WTC11 (cell line): ENCODE data around the gene HOXB8. TPM values are rescaled to one million over a fixed set of nuclear protein-coding genes. Genes with fewer than 3 reads are reported as not detected.

Source experiments
- ATAC-seq: fragments of 200-7000 bp; cut with Tn5 transposase; 2 replicates; pipeline ENCODE4 v1.10.0; 2021; ENCODE audit warnings: mild to moderate bottlenecking, moderate library complexity
- CTCF ChIA-PET: fragments of 300-600 bp; sonication (Branson Sonifier 250); formaldehyde crosslinking; loops from one replicate; lab custom pipeline; 2021; ENCODE audit warnings: antibody characterized with exemption; lab: Charles Lee
- POLR2A ChIA-PET: fragments of 350-600 bp; sonication (Branson Sonifier 250); formaldehyde crosslinking; loops from one replicate; lab custom pipeline; 2021; ENCODE audit warnings: antibody characterized with exemption; lab: Charles Lee
- DNase-seq: peaks from one replicate; pipeline ENCODE4 v3.0.0; 2021; ENCODE audit warnings: low spot score
- H3K27ac Mint-ChIP-seq: 2 replicates; pipeline ENCODE4 v1.8.0; 2021; ENCODE audit warnings: mixed read lengths
- H3K27me3 Mint-ChIP-seq: 2 replicates; pipeline ENCODE4 v1.8.0; 2021; ENCODE audit warnings: low read depth, mild to moderate bottlenecking, moderate library complexity, mixed read lengths
- H3K36me3 Mint-ChIP-seq: 2 replicates; pipeline ENCODE4 v1.8.0; 2021; ENCODE audit warnings: mixed read lengths
- H3K4me1 Mint-ChIP-seq: 2 replicates; pipeline ENCODE4 v1.8.0; 2022; ENCODE audit warnings: mixed read lengths
- H3K4me3 Mint-ChIP-seq: 2 replicates; pipeline ENCODE4 v1.8.0; 2021; ENCODE audit warnings: mild to moderate bottlenecking, moderate library complexity, mixed read lengths
- H3K9me3 Mint-ChIP-seq: 2 replicates; pipeline ENCODE4 v1.8.0; 2021; ENCODE audit warnings: mixed read lengths
- AFF4 ChIP-seq: sonication (generic); formaldehyde crosslinking; IDR thresholded peaks from 2 replicates; pipeline ENCODE4 v1.8.1; 2023; ENCODE audit warnings: mild to moderate bottlenecking, missing genetic modification reagents, borderline replicate concordance
- ELF4 ChIP-seq: sonication (generic); formaldehyde crosslinking; IDR thresholded peaks from 2 replicates; pipeline ENCODE4 v1.8.1; 2022; ENCODE audit warnings: low read depth, mild to moderate bottlenecking, moderate library complexity, missing genetic modification reagents
- HMGA2 ChIP-seq: fragments of 250-450 bp; sonication (Bioruptor Pico); IDR thresholded peaks from 2 replicates; pipeline ENCODE4 v1.4.0; 2021; ENCODE audit warnings: mild to moderate bottlenecking, moderate library complexity
- IRF1 ChIP-seq: sonication (generic); formaldehyde crosslinking; IDR thresholded peaks from 2 replicates; pipeline ENCODE4 v1.8.0; 2023; ENCODE audit warnings: missing genetic modification reagents
- IRF2 ChIP-seq: sonication (generic); formaldehyde crosslinking; IDR thresholded peaks from 2 replicates; pipeline ENCODE4 v1.8.0; 2022; ENCODE audit warnings: low read depth, missing genetic modification reagents, borderline replicate concordance
- JUN ChIP-seq: sonication (generic); formaldehyde crosslinking; IDR thresholded peaks from 2 replicates; pipeline ENCODE4 v1.8.0; 2023; ENCODE audit warnings: mild to moderate bottlenecking, missing genetic modification reagents
- KAT7 ChIP-seq: sonication (generic); formaldehyde crosslinking; IDR thresholded peaks from 2 replicates; pipeline ENCODE4 v1.8.1; 2023; ENCODE audit warnings: missing genetic modification reagents, mild to moderate bottlenecking, borderline replicate concordance
- NFE2L1 ChIP-seq: sonication (generic); formaldehyde crosslinking; IDR thresholded peaks from 2 replicates; pipeline ENCODE4 v1.8.1; 2023; ENCODE audit warnings: missing genetic modification reagents
- NFYB ChIP-seq: sonication (generic); formaldehyde crosslinking; conservative IDR thresholded peaks from 2 replicates; pipeline ENCODE4 v1.8.0; 2022; ENCODE audit warnings: low read depth, missing genetic modification reagents
- NR1H2 ChIP-seq: sonication (generic); formaldehyde crosslinking; IDR thresholded peaks from 2 replicates; pipeline ENCODE4 v1.9.0; 2021; ENCODE audit warnings: mild to moderate bottlenecking, moderate library complexity, missing genetic modification reagents
- NR3C1 ChIP-seq: sonication (generic); formaldehyde crosslinking; conservative IDR thresholded peaks from 2 replicates; pipeline ENCODE4 v1.8.1; 2023; ENCODE audit warnings: low read depth, mild to moderate bottlenecking, missing genetic modification reagents
- ZNF281 ChIP-seq: sonication (generic); formaldehyde crosslinking; IDR thresholded peaks from 2 replicates; pipeline ENCODE4 v1.8.0; 2023; ENCODE audit warnings: mild to moderate bottlenecking, missing genetic modification reagents
- ZNF416 ChIP-seq: fragments of 250-450 bp; sonication (Bioruptor Pico); IDR thresholded peaks from 2 replicates; pipeline ENCODE4 v1.9.0; 2021; ENCODE audit warnings: mild to moderate bottlenecking, inconsistent platforms
- total RNA-seq: library from RNA; stranded (reverse); gene quantifications from 3 replicates; pipeline ENCODE4 v1.2.3, GENCODE V29; 2021
- TF ChIP-seq, protein P1 (sequence below): sonication (generic); formaldehyde crosslinking; IDR thresholded peaks from 2 replicates; pipeline ENCODE4 v1.8.0; 2022; ENCODE audit warnings: mild to moderate bottlenecking, missing genetic modification reagents
- TF ChIP-seq, protein P2 (sequence below): fragments of 200-600 bp; IDR thresholded peaks from 2 replicates; pipeline ENCODE4 v1.8.0; 2022; ENCODE audit warnings: antibody characterized with exemption

Gene HOXB8
- total RNA-seq, 1 experiment from 2014 or later = not detected

DNA sequence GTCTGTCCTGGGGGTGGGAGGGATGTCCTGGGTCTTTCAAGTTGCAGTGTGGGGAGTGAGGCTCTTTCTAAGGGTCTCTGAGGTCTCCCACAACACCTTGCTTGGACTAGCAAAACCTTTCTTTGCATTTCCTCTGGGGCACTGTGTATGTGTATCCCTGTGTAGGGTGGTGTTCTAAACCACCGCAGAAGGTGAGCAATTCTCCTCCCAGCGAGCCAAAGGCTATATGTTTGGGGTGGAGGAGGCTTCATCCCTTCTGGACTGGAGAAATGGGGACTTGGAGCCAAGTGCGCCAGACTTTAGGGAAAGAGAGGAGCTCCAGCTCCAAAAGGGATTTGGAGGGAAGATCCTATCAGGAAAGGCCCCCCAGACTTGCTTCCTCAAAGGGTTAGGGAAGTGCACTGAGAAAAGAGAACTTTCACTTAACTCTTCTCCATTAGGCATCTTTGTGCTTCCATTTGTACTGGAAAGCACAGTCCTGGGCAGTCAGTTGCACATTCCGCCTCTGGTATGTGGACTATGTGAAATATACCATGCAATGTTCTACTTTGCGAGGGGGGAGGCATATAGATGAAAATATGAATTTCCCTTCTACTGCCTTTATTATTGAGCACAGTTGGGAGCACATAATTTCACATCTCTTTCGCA is 29.9 kb upstream of the HOXB8 start:
- H3K27ac Mint-ChIP-seq = no peak overlapping the region
- POLR2A ChIA-PET = interaction anchor here (0.6 kb wide), 1 partner anchor 9 kb away, joined by 3 read pairs; no protein-coding TSS in a partner anchor
- no peak overlapping the region for H3K4me3 Mint-ChIP-seq
- TF ChIP-seq IRF1 = no peak
- no peak for TF ChIP-seq KAT7 (CRISPR knock-in tag)
- TF ChIP-seq NFE2L1 (CRISPR knock-in tag) = no peak
- no peak for TF ChIP-seq ZNF281
- no peaks in the 10 kb centered on the region for H3K9me3 Mint-ChIP-seq
- CTCF ChIA-PET = interaction anchor here (1.0 kb wide), 1 partner anchor 27 kb away, joined by 3 read pairs; no protein-coding TSS in a partner anchor
- no peaks in the 10 kb centered on the region for H3K36me3 Mint-ChIP-seq
- no peak for DNase-seq
- H3K27me3 Mint-ChIP-seq = peaks cover 100% of the 10 kb centered on the region; the same call in 1 of the 2 replicates
- ATAC-seq = no peak
- H3K4me1 Mint-ChIP-seq = peaks cover 32% of the 10 kb centered on the region

DNA sequence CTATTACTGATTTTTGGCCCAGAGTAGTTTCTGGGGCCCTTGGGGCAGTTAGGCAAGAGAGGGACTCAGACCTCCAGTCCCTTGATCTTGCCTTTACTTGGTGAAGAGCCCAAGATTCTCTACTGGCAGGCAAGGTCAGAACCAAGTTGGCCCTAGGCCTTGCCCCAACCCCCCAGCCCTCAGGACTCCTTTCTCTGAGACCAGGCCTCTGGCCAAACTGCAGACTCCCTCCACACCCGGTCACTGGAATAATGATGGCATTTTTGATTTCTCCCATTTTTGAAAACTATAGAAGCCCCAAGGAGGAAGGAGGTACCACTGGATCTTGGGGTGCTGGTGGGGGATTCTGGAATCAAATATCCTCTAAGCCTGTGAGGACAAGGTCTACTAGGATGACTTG is 29.1 kb upstream of the HOXB8 start:
- DNase-seq (no peak), ATAC-seq (no peak)
- peaks cover 100% of the 10 kb centered on the region; the same call in 1 of the 2 replicates for H3K27me3 Mint-ChIP-seq
- POLR2A ChIA-PET = no interaction called here
- CTCF ChIA-PET = interaction anchor here (1.5 kb wide), 1 partner anchor 19 kb away, joined by 4 read pairs; no protein-coding TSS in a partner anchor
- H3K36me3 Mint-ChIP-seq = no peaks in the 10 kb centered on the region
- no peak overlapping the region for H3K4me3 Mint-ChIP-seq
- no peaks in the 10 kb centered on the region for H3K9me3 Mint-ChIP-seq
- TF ChIP-seq IRF2 (CRISPR knock-in tag) (no peak), ZNF416 (CRISPR knock-in tag) (no peak), NR3C1 (CRISPR knock-in tag) (no peak), NR1H2 (CRISPR knock-in tag) (no peak), AFF4 (CRISPR knock-in tag) (no peak), ELF4 (CRISPR knock-in tag) (no peak), JUN (CRISPR knock-in tag) (no peak)
- TF ChIP-seq, protein P1, sequence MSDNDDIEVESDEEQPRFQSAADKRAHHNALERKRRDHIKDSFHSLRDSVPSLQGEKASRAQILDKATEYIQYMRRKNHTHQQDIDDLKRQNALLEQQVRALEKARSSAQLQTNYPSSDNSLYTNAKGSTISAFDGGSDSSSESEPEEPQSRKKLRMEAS (CRISPR knock-in tag) = no peak
- no peak overlapping the region for H3K27ac Mint-ChIP-seq
- peaks cover 32% of the 10 kb centered on the region for H3K4me1 Mint-ChIP-seq

DNA sequence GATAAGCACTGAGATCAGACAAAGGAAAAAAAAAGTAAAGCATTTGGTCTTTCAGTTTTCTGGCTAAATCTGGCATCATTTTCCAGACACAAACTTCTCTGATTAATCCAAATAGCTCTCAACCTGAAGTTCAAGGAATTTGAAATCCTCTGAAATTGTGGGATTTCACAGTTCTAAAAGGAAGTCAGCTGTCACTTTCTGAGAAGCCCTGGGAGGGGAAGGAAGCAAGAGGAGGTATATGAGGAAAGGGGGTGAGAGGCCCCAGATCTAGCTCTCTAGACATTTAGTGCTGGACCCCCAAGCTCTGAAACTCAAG is 28.6 kb upstream of the HOXB8 start:
- Mint-ChIP-seq H3K4me3 (no peak overlapping the region), H3K4me1 (peaks cover 32% of the 10 kb centered on the region), H3K9me3 (no peaks in the 10 kb centered on the region)
- ATAC-seq = no peak
- TF ChIP-seq HMGA2 (no peak), IRF2 (CRISPR knock-in tag) (no peak), NFYB (no peak)
- TF ChIP-seq, protein P2, sequence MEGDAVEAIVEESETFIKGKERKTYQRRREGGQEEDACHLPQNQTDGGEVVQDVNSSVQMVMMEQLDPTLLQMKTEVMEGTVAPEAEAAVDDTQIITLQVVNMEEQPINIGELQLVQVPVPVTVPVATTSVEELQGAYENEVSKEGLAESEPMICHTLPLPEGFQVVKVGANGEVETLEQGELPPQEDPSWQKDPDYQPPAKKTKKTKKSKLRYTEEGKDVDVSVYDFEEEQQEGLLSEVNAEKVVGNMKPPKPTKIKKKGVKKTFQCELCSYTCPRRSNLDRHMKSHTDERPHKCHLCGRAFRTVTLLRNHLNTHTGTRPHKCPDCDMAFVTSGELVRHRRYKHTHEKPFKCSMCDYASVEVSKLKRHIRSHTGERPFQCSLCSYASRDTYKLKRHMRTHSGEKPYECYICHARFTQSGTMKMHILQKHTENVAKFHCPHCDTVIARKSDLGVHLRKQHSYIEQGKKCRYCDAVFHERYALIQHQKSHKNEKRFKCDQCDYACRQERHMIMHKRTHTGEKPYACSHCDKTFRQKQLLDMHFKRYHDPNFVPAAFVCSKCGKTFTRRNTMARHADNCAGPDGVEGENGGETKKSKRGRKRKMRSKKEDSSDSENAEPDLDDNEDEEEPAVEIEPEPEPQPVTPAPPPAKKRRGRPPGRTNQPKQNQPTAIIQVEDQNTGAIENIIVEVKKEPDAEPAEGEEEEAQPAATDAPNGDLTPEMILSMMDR = no peak
- TF ChIP-seq, all 79 proteins: peak for 0
- ChIA-PET CTCF (interaction anchor here (1.5 kb wide), 1 partner anchor 20 kb away, joined by 4 read pairs; no protein-coding TSS in a partner anchor), POLR2A (no interaction called here)
- Mint-ChIP-seq H3K36me3 (no peaks in the 10 kb centered on the region), H3K27me3 (peaks cover 100% of the 10 kb centered on the region; the same call in 1 of the 2 replicates), H3K27ac (no peak overlapping the region)
- DNase-seq = no peak
